ENCODE data around the gene BEND6. TPM values are rescaled to one million over a fixed set of nuclear protein-coding genes. Genes with fewer than 3 reads are reported as not detected.

The BEND6 gene
- total RNA-seq, 1 experiment from 2014 or later, result not detected

DNA sequence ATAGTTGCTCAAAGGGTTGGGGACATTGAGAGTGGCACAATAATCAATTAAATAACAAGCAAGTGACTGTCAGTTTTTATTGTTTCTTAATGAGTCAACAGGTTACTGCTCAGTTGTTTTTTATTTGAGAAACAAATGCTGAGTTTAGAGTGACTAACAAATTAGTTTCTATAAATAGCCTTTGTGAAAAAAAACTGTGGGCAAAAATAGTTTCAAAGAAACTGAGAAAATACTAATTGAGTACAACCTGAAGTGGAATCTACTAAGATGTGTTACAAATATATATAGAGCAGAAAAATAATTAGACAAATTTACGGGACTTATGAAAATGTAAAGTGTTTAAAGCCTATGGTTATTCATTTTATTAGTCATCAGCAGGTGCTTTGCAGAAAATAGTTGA is 22.3 kb downstream of the BEND6 start:
- no peak overlapping the region for H3K4me3 Mint-ChIP-seq (ENCODE audit: unreplicated experiment)
- peaks cover 10% of the 10 kb centered on the region for H3K9me3 Mint-ChIP-seq (ENCODE audit: unreplicated experiment)
- ChIA-PET CTCF (no interaction called here), POLR2A (no interaction called here)
- TF ChIP-seq, protein P1, sequence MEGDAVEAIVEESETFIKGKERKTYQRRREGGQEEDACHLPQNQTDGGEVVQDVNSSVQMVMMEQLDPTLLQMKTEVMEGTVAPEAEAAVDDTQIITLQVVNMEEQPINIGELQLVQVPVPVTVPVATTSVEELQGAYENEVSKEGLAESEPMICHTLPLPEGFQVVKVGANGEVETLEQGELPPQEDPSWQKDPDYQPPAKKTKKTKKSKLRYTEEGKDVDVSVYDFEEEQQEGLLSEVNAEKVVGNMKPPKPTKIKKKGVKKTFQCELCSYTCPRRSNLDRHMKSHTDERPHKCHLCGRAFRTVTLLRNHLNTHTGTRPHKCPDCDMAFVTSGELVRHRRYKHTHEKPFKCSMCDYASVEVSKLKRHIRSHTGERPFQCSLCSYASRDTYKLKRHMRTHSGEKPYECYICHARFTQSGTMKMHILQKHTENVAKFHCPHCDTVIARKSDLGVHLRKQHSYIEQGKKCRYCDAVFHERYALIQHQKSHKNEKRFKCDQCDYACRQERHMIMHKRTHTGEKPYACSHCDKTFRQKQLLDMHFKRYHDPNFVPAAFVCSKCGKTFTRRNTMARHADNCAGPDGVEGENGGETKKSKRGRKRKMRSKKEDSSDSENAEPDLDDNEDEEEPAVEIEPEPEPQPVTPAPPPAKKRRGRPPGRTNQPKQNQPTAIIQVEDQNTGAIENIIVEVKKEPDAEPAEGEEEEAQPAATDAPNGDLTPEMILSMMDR (IDR thresholded peaks at IDR 0.05; ENCODE audit: insufficient read depth in 1 of 2, low read depth in 1 of 2, low read length in 1 of 2, severe bottlenecking in 1 of 2, unreplicated experiment in 1 of 2), result no peak
- Histone ChIP-seq H3K27me3 (replicated peaks; ENCODE audit: control insufficient read depth, insufficient read depth, low read length) (no peaks in the 10 kb centered on the region), H3K36me3 (ENCODE audit: control insufficient read depth, insufficient read depth, low read length) (no peaks in the 10 kb centered on the region), H3K4me1 (no peaks in the 10 kb centered on the region), H3K4me3 (ENCODE audit: low read depth, low read length) (no peak overlapping the region), H3K9me3 (peaks cover 14% of the 10 kb centered on the region; the same call in 1 of the 2 replicates)
- BruUV-seq (replicated peaks), result no TSS peak
- no peaks in the 10 kb centered on the region for H3K36me3 Mint-ChIP-seq (ENCODE audit: insufficient read depth, unreplicated experiment)
- H3K4me1 Mint-ChIP-seq (ENCODE audit: low read depth, unreplicated experiment), result no peaks in the 10 kb centered on the region
- no peak for DNase-seq
- intact Hi-C loops (cut with micrococcal nuclease; ENCODE audit: unreplicated experiment), result no loop called here
- no peak overlapping the region for H3K27ac Mint-ChIP-seq (ENCODE audit: unreplicated experiment)
- H3K27me3 Mint-ChIP-seq (ENCODE audit: insufficient read depth, unreplicated experiment), result no peaks in the 10 kb centered on the region

DNA sequence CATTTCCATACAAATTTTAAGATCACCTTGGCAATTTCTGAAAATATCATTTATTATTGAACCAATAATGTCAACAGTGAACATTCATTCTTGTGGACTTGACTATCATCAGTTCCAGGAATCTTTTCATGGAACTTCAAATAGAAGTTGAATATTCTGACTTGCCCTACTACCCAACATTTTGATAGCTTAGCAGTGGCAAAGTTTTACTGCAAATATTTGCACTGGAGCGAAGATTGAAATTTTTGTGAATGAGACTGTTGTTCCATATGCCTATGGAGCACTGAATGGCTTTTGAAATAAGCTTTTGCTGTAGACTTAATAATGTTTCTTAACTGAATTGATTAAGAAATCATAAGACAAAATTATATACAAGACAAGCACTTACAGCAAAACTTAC is 23.6 kb downstream of the BEND6 start:
- no peak overlapping the region for H3K4me3 Mint-ChIP-seq (ENCODE audit: unreplicated experiment)
- CTCF ChIA-PET, result no interaction called here
- Histone ChIP-seq H3K9me3 (peaks cover 14% of the 10 kb centered on the region; the same call in 1 of the 2 replicates), H3K4me3 (ENCODE audit: low read depth, low read length) (no peak overlapping the region), H3K36me3 (ENCODE audit: control insufficient read depth, insufficient read depth, low read length) (no peaks in the 10 kb centered on the region), H3K27me3 (replicated peaks; ENCODE audit: control insufficient read depth, insufficient read depth, low read length) (no peaks in the 10 kb centered on the region), H3K4me1 (no peaks in the 10 kb centered on the region)
- no peaks in the 10 kb centered on the region for H3K4me1 Mint-ChIP-seq (ENCODE audit: low read depth, unreplicated experiment)
- POLR2A ChIA-PET, result no interaction called here
- no peaks in the 10 kb centered on the region for H3K27me3 Mint-ChIP-seq (ENCODE audit: insufficient read depth, unreplicated experiment)
- DNase-seq, result no peak
- intact Hi-C loops (cut with micrococcal nuclease; ENCODE audit: unreplicated experiment), result no loop called here
- no peak overlapping the region for H3K27ac Mint-ChIP-seq (ENCODE audit: unreplicated experiment)
- BruUV-seq (replicated peaks), result no TSS peak
- TF ChIP-seq, protein P1 (IDR thresholded peaks at IDR 0.05; ENCODE audit: insufficient read depth in 1 of 2, low read depth in 1 of 2, low read length in 1 of 2, severe bottlenecking in 1 of 2, unreplicated experiment in 1 of 2), result no peak
- H3K36me3 Mint-ChIP-seq (ENCODE audit: insufficient read depth, unreplicated experiment), result no peaks in the 10 kb centered on the region
- H3K9me3 Mint-ChIP-seq (ENCODE audit: unreplicated experiment), result peaks cover 10% of the 10 kb centered on the region

DNA sequence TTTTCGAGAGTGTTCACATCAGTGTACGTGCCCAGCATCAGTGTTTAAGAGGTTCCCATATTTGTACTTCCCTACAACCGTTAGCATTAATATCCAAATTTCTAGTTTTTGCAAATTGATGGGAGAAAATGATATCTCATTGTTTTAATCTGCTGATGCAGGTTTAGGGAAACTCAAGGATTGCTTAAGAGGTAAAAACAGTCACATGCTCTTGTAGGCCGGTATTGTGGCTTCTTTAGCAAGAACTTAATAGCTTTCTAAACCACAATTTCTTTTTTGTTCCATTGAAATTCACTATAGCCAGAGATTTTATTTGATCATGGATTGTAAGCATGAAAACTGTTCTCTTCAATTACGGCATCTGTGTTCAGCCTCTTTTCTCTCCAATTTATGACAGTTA is 29.5 kb downstream of the BEND6 start:
- no peak for DNase-seq
- Mint-ChIP-seq H3K36me3 (ENCODE audit: insufficient read depth, unreplicated experiment) (no peaks in the 10 kb centered on the region), H3K4me1 (ENCODE audit: low read depth, unreplicated experiment) (no peaks in the 10 kb centered on the region), H3K4me3 (ENCODE audit: unreplicated experiment) (no peak overlapping the region), H3K27ac (ENCODE audit: unreplicated experiment) (no peak overlapping the region), H3K9me3 (ENCODE audit: unreplicated experiment) (no peaks in the 10 kb centered on the region), H3K27me3 (ENCODE audit: insufficient read depth, unreplicated experiment) (no peaks in the 10 kb centered on the region)
- BruUV-seq (replicated peaks), result no TSS peak
- intact Hi-C loops (cut with micrococcal nuclease; ENCODE audit: unreplicated experiment), result no loop called here
- ChIA-PET POLR2A (no interaction called here), CTCF (no interaction called here)
- H3K36me3 ChIP-seq (ENCODE audit: control insufficient read depth, insufficient read depth, low read length), result no peaks in the 10 kb centered on the region
- no peaks in the 10 kb centered on the region for H3K4me1 ChIP-seq
- H3K4me3 ChIP-seq (ENCODE audit: low read depth, low read length), result no peak overlapping the region
- no peaks in the 10 kb centered on the region for H3K27me3 ChIP-seq (replicated peaks; ENCODE audit: control insufficient read depth, insufficient read depth, low read length)
- TF ChIP-seq, protein P1 (IDR thresholded peaks at IDR 0.05; ENCODE audit: insufficient read depth in 1 of 2, low read depth in 1 of 2, low read length in 1 of 2, severe bottlenecking in 1 of 2, unreplicated experiment in 1 of 2), result no peak
- H3K9me3 ChIP-seq, result no peaks in the 10 kb centered on the region

Measured in Caco-2 (cell line).